Posterior vena cava (tissue), 2 donors: ENCODE data around the gene DNAH14. TPM values are rescaled to one million over a fixed set of nuclear protein-coding genes. Genes with fewer than 3 reads are reported as not detected.
"Not testable (repeated sequence)": the region's sequence is repeated elsewhere in the genome, so short reads cannot be mapped to it uniquely, and the experiment has no call there.

ENCODE experiments used
- DNase-seq: peaks from one replicate; pipeline ENCODE4 v3.0.0-alpha.2; 2020; ENCODE audit warnings: low spot score
- intact Hi-C, 2 donors: fragments of 100-400 bp; cut with DNase I; formaldehyde crosslinking; loops; one replicate each; pipeline versions ENCODE4 v1.14.1 to v1.14.2; 2022 to 2023
- total RNA-seq, 2 donors: library from RNA; stranded (reverse); fragmentation: NEBNext Ultra II Directional; extraction: Animal tissue kit (Norgen Biotek cat#: 25700); gene quantifications; one replicate each; pipeline ENCODE4 v1.2.1, GENCODE V29; 2021
- donor health status: DM: yes; HTN: yes; CAD: no.
- donor health status: DM: yes; HTN: yes; CAD: no.

The DNAH14 gene
- total RNA-seq, 2 donors from 2014 or later = 3.1 to 4.0 TPM

DNA sequence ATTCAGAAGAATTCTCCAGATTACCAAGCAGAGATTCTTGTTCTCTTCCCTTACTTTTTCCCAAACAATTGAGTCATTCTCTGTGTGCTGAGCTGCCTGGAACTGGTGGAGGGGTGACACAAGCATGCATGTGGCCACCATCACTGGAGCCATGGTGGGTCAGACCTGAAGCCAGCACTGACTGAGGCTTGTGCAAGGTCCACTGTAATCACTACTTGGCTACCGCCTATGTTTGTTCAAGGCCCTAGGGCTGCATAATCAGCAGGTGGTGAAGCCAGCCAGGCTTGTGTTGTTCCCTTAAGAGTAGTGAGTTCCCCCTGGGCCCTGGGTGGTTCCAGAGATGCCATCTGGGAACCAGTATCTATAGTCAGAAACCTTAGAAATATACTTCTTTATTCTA lies 183.8 kb downstream of the DNAH14 start:
- intact Hi-C loops = no loop called here
- DNase-seq = peak; percentile 49

DNA sequence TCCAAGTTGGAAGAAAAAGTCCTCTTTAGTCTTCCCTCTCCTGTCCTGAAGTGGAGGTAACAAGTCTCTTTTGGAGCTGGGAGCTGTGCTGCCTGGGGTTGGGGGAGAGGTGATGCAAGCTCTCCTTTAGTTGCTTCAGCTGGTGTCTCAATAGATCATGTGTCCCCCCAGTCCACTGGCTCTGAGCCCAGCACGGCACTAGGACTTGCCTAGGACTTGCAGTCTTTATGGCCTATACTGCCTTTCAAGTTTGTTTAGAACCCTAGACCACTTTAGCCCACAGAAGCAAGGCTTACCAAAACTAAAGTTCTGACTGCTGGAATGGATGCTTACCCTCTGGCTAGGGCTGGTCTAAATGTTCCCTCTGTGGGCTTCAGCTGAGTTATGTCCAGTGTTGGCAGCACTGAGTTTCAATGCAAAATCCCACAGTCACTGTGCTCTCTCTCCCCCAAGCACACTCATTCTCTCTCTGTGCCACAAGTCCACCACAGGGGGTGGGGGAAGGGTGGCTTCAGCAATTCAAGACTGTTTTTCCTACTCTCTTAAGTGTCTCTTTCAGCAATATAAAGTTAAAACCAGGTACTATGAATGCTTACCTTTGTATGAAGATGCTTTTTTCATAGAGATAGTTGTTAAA lies 185.0 kb downstream of the DNAH14 start:
- no peak for DNase-seq
- intact Hi-C loops = no loop called here

- no peak for DNase-seq
These were observed 189.8 kb downstream of the DNAH14 start for GRCh38 chr1:225119307-225119706.

GRCh38 chr1:225121095-225121494 lies 191.6 kb downstream of the DNAH14 start:
- intact Hi-C loops = no loop called here
- no peak for DNase-seq

More at GRCh38 chr1:225119307-225119706, 189.8 kb downstream of the DNAH14 start:
- intact Hi-C loops = no loop called here

- intact Hi-C loops = no loop called here
These were observed 202.4 kb downstream of the DNAH14 start for GRCh38 chr1:225131869-225132268.

GRCh38 chr1:225137976-225138375 lies 208.5 kb downstream of the DNAH14 start:
- no peak for DNase-seq
- intact Hi-C loops = no loop called here

More at GRCh38 chr1:225131869-225132268, 202.4 kb downstream of the DNAH14 start:
- no peak for DNase-seq

- intact Hi-C loops = no loop called here
- DNase-seq = no peak
These were observed 213.5 kb downstream of the DNAH14 start for GRCh38 chr1:225143001-225143400.

DNA sequence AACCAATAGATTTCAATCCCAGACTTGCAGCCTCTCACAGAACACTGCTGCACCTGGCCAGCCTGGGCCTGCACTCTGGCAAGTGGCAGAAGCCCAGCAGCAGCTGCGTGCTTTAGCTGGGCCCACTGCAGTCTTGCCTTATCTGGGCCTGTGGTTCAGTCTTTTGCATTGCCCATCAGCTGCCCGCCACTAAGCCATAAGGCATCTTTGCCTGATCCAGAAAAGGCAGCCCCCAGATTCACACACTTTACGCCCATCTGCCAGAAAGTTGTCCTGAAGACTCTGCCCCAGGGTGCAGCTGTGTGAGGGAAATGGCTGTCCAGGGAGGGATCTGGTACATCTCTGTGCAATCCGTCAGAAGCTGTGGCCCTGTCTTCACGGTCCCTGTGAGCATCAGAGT lies 217.0 kb downstream of the DNAH14 start:
- intact Hi-C loops = no loop called here
- DNase-seq = no peak

DNA sequence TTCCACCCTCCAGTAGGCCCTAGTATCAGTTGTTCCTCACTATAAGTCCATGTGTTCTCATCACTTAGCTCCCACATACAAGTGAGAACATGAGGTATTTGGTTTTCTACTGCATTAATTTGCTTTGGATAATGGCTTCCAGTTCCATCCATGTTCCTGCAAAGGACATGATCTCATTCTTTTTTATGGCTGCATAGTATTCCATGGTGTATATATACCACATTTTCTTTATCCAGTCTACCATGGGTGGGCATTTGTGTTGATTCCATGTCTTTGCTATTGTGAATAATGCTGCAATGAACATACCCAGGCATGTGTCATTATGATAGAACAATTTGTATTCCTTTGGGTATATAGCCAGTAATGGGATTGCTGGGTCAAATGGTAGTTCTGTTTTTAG lies 218.3 kb downstream of the DNAH14 start:
- intact Hi-C loops, DNase-seq: not testable (repeated sequence)

GRCh38 chr1:225152061-225152460 lies 222.6 kb downstream of the DNAH14 start:
- intact Hi-C loops = no loop called here
- DNase-seq = no peak

- intact Hi-C loops = no loop called here
- no peak for DNase-seq
These were observed 226.1 kb downstream of the DNAH14 start for GRCh38 chr1:225155555-225155954.

DNA sequence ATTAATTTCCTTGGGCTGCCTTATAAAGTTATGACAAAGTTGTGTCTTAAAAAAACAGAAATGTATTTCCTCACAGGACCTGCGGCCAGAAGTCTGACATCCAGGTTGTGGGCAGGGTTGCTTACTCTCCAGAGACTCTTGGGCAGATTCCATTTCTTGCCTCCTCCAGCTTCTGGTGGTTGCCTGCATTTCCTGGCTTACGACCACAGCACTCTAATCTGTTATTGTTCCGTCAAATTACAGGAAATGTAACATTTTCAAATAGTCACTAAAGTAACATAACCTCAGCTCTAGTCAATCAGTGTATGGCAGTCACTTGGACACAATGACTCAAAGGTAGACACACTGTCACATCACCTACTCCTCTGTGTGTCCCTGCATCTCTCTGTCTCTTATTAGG lies 226.8 kb downstream of the DNAH14 start:
- DNase-seq = no peak
- intact Hi-C loops = no loop called here

- intact Hi-C loops = no loop called here
- DNase-seq = no peak
These were observed 228.8 kb downstream of the DNAH14 start for GRCh38 chr1:225158291-225158690.

GRCh38 chr1:225159793-225160192 lies 230.3 kb downstream of the DNAH14 start:
- intact Hi-C loops = no loop called here
- no peak for DNase-seq

- intact Hi-C loops, DNase-seq: not testable (repeated sequence)
These were observed 247.9 kb downstream of the DNAH14 start for GRCh38 chr1:225177409-225177808.

DNA sequence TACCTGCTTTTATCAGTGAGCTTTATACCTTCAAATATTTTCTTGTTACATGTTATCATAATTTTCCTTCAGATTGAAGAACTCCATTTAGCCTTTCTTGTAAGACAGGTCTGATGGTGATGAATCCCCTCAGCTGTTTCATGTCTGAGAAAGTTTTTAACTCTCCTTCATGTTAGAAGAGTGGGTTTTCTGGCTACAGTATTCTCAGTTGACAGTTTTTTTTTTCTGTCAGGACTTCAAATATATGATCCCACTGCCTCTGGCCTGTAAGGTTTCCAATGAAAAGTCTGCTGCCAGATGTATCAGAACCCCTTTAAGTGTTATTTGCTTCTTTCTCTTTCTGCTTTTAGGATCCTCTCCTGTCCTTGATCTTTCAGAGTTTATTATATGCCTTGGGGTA lies 250.2 kb downstream of the DNAH14 start:
- no peak for DNase-seq
- intact Hi-C loops = no loop called here

DNA sequence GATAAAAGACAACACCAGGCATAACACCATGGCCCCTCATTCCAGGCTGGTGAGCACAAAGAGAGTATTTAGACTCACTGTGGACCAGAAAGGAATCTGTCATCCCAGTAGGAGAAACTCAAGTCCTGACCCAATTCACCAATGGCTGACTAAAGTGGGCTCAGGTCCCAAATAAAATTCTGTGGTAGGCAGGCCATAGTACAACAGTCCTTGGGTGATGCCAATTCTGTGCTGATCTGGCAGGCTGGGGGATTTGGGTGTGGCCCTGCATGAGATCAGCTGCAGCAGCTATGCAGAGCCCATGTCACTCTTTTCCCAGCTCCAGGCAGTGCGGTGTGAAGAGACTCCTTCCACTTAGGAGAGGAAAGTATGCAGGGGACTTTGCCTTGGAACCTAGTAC lies 253.2 kb downstream of the DNAH14 start:
- intact Hi-C loops = no loop called here

DNA sequence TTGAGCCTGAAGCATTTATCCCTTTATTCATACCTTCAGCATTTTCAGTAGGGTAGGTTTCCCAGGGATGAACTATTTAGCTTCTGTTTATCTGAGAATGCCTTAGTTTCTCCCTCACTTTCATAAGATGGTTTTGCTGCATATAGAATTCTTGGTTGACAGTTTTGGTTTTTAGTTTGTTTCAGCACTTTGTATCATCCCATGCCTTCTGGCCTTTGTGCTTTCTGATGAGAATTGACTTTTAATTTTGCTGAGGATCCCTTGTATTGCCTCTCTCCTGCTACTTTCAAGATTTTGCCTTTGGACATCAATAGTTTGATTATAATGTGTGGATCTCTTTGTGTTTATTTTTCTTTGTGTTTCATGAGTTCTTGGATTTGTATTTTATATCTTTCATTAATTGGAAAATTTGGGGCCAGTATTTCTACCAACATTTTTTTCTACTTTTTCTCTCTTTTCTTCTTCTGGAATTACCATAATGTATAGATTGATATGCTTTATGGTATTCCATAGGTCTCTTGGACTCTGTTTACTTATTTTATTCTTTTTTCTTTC lies 261.8 kb downstream of the DNAH14 start:
- intact Hi-C loops = no loop called here
- DNase-seq = no peak

More for the DNA sequence above, 253.2 kb downstream of the DNAH14 start:
- DNase-seq = no peak

GRCh38 chr1:225201447-225201846 lies 272.0 kb downstream of the DNAH14 start:
- intact Hi-C loops = no loop called here
- DNase-seq = peak; percentile 24

GRCh38 chr1:225207791-225208190 lies 278.3 kb downstream of the DNAH14 start:
- DNase-seq = no peak
- intact Hi-C loops = no loop called here

- intact Hi-C loops = no loop called here
- no peak for DNase-seq
These were observed 279.7 kb downstream of the DNAH14 start for GRCh38 chr1:225209153-225209552.
